Measurements from ENCODE around the gene CNEP1R1. TPM values are rescaled to one million over a fixed set of nuclear protein-coding genes. Genes with fewer than 3 reads are reported as not detected.

The CNEP1R1 gene
- total RNA-seq, 1 experiment from 2014 or later = 18.5 TPM

- Histone ChIP-seq H3K4me2 (ENCODE audit: insufficient read depth, insufficient read length, low read length) (peak overlapping the region; percentile 91), H4K8ac (replicated peaks; ENCODE audit: insufficient read length, low read depth, low read length) (no peak overlapping the region), H3T11ph (ENCODE audit: low read length) (no peak overlapping the region), H3K56ac (ENCODE audit: insufficient read length, low read depth, low read length) (no peak overlapping the region), H3K4me1 (ENCODE audit: insufficient read depth, low read length) (no peaks in the 10 kb centered on the region), H3K9me3 (ENCODE audit: control insufficient read depth, low read depth, low read length) (no peaks in the 10 kb centered on the region), H3K23me2 (ENCODE audit: insufficient read length, low read depth, low read length, poor library complexity, severe bottlenecking) (peaks cover 10% of the 10 kb centered on the region), H3K9ac (ENCODE audit: extremely low read depth, insufficient read length, low read length) (peak overlapping the region; percentile 34), H2BK5ac (ENCODE audit: insufficient read length, low read length) (no peak overlapping the region), H4K5ac (ENCODE audit: insufficient read length, low read depth, low read length) (no peak overlapping the region), H2BK15ac (ENCODE audit: low read depth, low read length) (no peak overlapping the region), H2BK20ac (ENCODE audit: low read depth, low read length, poor library complexity, severe bottlenecking) (no peak overlapping the region), H3K27me3 (ENCODE audit: insufficient read depth, low read length) (no peaks in the 10 kb centered on the region), H2BK12ac (ENCODE audit: insufficient read length, low read depth, low read length) (no peak overlapping the region), H4K91ac (ENCODE audit: insufficient read length, low read depth, low read length) (no peak overlapping the region), H2AFZ (ENCODE audit: low read length) (no peak overlapping the region), H3K79me2 (ENCODE audit: insufficient read depth, low read length) (0 out of 2 replicates have a peak, but pooled peaks cover 2% of the 10 kb centered on the region), H2BK120ac (ENCODE audit: low read depth, low read length, poor library complexity, severe bottlenecking) (no peak overlapping the region), H3K79me1 (ENCODE audit: insufficient read depth, low read depth, low read length, poor library complexity, severe bottlenecking) (peaks cover 9% of the 10 kb centered on the region), H2AK5ac (ENCODE audit: insufficient read length, low read length) (no peak overlapping the region), H3K4ac (ENCODE audit: low read depth, low read length) (no peak overlapping the region), H3K23ac (ENCODE audit: insufficient read length, low read depth, low read length) (no peak overlapping the region), H3K27ac (ENCODE audit: insufficient read length, low read depth, low read length) (no peak overlapping the region), H3K18ac (ENCODE audit: insufficient read length, low read depth, low read length) (no peak overlapping the region), H4K20me1 (ENCODE audit: control insufficient read depth, insufficient read depth, insufficient read length) (no peaks in the 10 kb centered on the region), H3K14ac (ENCODE audit: insufficient read depth, low read length) (no peak overlapping the region; the same call in 1 of the 2 replicates)
- 100% methylated on average over 1 of the region's 34 CpGs for WGBS (ENCODE audit: extremely low coverage, insufficient read length, low lambda C conversion rate)
- no peaks in the 10 kb centered on the region; a peak in 2 of 5 replicates for H3K9me3 Mint-ChIP-seq
- TF ChIP-seq, protein P1, sequence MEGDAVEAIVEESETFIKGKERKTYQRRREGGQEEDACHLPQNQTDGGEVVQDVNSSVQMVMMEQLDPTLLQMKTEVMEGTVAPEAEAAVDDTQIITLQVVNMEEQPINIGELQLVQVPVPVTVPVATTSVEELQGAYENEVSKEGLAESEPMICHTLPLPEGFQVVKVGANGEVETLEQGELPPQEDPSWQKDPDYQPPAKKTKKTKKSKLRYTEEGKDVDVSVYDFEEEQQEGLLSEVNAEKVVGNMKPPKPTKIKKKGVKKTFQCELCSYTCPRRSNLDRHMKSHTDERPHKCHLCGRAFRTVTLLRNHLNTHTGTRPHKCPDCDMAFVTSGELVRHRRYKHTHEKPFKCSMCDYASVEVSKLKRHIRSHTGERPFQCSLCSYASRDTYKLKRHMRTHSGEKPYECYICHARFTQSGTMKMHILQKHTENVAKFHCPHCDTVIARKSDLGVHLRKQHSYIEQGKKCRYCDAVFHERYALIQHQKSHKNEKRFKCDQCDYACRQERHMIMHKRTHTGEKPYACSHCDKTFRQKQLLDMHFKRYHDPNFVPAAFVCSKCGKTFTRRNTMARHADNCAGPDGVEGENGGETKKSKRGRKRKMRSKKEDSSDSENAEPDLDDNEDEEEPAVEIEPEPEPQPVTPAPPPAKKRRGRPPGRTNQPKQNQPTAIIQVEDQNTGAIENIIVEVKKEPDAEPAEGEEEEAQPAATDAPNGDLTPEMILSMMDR (conservative IDR thresholded peaks at IDR 0.05) = no peak
- peak overlapping the region; percentile 81 to 91 for H3K4me3 Mint-ChIP-seq
- peaks cover 6 to 23% (median 16%) of the 10 kb centered on the region in 3 experiments; a peak in 5 of 7 replicates for H3K36me3 Mint-ChIP-seq (ENCODE audit: insufficient read depth in 1 of 3, low read depth in 3 of 3)
- no peaks in the 10 kb centered on the region; the same call in 1 of the 2 replicates for H3K27me3 Mint-ChIP-seq (ENCODE audit: low read depth)
- peak overlapping the region in 2 of 3 experiments; percentile 24 to 48; a peak in 3 of 7 replicates for H3K27ac Mint-ChIP-seq
- peaks cover 18 to 24% of the 10 kb centered on the region in 2 experiments for H3K4me1 Mint-ChIP-seq
- no peak for DNase-seq
Measured at GRCh38 chr16:50066482-50067289, 41.7 kb downstream of the CNEP1R1 start.

All from H9 (cell line).